HG02571 (cell line): Measurements from ENCODE around the gene SRC.

Experiments used
- ATAC-seq: cut with Tn5 transposase; IDR thresholded peaks from one replicate; pipeline ENCODE4 v1.9.1; 2021; ENCODE audit warnings: mild to moderate bottlenecking, moderate library complexity; ENCODE audit not compliant: unreplicated experiment

Gene SRC

DNA sequence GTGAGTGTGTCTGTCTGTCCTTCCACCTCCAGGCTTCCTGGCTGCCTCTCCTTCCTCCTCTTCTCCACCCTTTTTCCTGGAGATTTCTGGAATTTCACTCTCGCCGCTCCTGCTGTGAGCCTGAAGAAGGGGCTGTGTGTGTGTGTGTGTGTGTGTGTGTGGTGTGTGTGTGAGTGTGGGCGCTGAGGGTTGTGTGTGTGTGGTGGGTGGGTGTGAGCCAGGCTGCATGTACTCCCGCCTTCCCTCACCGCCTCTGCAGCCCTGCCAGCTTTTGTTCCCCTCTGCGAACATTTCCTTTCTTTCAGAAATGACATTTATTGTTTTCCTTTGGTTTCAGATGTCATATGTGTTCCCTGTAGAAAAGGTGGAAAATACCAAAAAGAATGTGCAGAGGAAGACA is 76.0 kb downstream of the SRC start:
- no peak for ATAC-seq

DNA sequence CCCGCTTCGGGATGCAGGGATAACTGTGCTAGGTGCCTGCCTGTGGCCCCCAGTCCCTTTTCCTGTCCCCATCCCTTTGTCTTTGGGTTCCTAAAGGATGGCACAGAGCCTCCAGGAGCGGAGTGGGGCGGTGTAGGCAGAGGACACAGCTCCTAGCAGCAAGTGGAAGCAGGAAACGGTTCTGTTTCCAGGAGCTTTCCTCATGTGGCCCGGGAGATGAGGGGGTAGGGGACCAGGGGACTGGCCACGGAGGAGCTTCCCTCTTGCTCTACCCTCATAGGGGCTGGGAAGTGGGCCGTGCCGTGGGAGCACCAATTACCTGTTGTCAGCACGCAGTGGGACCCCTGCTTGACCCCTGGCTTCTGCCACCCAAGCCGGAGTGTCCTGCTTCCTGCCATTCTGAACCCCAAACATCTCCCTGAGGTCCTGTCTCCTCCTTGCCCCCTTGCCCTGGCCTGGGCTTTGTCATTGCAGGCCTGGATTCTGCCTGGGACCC is 76.9 kb downstream of the SRC start:
- no peak for ATAC-seq

DNA sequence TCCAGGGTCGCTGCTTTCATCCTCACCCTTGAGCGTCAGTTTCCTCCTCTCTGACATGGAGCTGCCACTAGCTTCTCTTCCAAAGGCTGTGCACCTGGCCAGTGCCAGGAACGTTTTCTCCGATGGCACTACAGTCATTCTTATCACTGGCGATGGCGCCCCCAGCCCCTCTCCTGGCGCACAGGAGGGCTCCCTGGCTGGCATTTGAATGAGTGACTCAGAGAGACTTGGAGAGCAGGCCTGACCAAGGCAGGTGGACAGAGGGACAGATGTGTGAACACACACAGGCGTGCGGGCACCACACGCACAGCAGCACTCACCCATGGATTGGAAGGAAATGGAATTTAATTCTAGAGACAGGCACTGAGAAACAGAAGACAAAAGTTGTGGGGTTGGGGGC is 77.6 kb downstream of the SRC start:
- no peak for ATAC-seq

DNA sequence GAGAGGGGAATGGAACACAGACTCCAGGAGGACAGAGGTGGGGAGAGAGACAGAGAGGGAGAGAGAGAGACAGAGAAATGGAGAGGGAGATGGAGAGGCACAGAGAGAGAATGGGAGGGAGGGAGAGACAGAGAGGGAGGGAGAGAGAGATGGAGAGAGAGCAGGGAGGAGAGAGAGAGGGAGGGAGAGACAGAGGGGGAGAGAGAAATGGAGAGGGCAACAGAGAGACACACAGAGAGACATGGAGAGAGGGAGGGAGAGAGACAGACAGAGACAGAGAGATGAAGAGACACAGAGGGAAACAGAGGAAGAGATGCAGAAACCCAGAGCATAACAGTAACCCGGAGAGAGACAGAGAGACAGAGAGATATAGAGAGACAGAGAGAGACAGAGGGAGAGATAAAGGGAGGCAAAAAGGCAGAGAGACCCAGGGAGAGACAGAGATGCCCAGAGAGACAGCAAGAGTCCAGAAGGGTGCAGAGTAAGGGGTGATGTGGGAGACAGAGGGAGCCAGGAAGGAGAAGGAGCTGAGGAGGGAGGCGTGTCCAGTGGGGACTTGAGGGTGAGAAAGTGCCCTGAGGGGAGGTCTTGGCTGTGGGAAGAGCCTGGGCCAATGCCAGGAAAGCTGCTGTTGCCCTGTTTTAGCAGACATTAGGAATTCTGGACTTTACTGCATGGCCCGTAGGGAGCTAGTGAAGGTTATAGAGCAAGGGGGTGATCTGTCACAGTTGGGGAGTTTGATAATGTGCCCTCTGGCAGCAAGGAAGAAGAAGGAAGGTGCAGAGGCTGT is 78.3 kb downstream of the SRC start:
- ATAC-seq = no peak

DNA sequence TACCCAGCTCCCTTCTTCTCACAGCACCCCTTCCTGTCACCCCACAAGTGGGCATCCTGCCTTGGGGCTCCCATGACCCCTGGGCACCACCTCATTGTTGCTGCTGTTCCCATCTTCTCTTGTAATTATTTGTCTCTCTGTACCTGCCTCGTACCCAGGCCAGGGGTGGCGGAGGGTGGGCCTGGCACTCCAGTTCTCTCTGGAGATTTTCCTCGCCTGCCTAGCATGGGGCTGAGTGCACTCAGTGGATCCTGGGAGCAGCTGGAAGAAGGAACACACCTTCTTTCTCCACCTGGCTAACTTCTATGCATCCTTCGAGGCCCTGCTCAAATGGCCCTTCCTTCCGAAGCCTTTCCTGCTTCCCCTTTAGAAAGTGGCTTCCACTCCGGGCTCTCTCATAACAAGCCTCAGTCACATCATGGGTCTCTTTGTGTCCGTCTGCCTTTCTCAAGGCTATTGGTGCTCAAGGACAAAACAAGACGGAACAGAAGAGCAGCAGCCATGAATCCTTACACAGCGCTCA is 79.2 kb downstream of the SRC start:
- ATAC-seq = no peak

DNA sequence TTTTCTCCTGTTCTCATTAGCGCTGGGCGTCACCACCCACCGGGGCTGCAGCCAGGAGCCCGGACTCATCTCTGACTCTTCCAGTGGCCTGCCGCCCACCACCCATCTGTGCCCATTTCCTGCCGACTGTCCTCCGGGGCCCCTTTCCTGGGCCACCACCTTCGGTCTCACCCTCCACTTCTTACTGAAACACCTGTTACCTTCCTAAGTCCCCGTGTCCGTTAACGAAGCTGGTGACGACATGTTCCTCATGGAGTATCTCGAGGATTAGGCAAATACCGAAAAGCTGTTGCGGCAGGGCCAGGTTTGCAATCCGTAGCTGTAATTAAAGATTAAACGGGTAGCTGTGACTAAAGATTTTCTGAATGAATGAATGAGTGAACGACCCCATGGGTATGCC is 80.2 kb downstream of the SRC start:
- ATAC-seq = no peak

DNA sequence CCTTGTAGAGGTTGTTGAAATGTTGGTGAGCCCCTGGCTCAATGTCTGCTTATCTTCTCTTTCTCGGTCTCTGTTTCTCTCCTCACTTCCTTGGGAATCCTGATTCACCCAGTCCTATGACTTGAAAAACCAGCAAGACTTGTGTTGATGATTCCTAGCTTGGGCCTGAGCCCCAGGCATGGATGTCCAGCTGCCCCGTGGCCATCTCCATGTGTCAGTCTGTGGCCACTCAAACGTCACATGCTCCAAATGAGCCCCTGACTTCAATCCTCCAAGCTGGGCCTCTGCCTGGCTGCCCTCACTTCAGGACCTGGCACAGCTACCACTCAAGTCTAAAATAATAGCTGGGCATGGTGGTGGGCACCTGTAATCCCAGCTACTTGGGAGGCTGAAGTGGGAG is 81.0 kb downstream of the SRC start:
- no peak for ATAC-seq

DNA sequence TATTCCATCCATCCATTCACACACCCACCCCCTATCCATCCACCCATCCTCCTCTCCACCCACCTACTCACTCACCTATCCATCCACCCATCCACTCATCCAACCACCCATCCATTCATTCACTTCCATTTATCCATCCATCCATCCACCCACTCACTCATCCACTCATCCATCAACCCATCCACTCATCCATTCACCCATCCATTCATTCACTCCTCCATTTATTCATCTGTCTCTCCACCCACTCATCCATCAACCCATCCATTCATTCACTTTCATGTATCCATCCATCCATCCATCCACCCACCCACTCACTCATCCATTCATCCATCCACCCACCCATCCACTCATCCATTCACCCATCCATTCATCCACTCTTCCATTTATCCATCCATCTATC is 84.1 kb downstream of the SRC start:
- ATAC-seq = no peak

DNA sequence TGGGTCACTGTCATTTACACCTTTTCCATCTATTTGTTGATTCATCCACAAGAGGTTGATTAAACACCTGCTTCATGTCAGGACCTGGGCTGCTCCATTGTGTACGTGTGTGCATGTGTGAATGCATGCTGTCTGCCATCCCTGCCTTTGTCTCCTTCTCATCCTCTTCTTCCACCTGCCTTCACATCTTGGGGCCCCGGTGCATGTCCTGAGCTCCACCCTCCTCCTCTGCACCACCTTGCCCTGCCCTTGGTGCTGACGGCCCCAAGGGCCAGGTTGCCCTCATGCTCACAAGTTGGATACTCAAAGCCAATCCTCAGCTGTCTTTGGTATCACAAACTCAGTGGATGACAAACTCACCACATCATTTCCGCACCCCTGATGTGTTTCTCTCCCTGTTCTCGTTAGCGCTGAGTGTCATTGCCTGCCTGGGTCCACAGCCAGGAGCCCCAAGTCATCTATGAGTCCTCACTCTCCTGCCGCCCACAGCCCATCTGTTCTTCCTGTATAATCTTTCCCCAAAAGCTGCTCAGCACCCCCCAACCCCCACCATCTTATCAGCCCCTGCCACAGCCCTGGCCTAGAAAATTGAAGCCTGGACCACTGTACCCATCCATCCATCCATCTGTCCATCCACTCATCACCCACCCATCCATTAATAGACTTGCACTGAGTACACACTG is 85.0 kb downstream of the SRC start:
- ATAC-seq = no peak

DNA sequence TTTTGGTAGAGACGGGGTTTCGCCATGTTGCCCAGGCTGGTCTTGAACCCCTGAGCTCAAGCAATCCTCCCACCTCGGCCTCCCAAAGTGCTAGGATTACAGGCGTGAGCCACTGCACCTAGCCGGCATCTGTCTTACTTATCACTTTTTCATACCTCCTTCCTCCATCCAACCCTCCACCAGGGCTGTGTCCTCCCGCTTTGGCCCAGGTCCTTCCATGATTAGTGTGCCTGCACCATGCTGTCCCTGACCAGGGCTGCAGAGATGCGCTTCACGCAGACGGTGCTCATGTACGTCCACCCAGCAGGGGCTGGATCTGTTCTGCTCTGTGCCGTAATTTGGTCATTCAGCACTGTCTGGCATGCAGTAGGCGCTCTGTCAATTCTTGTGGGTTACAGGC is 85.8 kb downstream of the SRC start:
- no peak for ATAC-seq

DNA sequence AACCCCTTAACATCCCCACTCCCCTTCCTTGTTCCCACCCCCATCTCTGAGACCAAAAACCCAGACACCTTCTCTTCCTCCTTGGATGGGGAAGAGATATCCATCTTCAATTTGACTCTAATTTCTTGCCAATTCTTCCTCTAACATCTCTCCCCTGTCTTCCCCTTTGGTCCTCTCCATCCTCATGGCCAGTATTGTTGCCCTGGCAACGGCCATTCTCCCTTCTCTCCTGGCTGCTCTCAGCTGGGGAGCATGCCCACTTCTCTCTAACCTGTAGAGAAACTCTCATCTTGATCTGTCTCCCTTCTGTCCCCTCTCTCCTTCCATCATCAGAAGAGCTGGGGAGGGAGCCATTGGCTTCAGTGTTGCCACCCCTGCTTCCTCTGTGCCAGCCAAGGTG is 86.7 kb downstream of the SRC start:
- no peak for ATAC-seq

DNA sequence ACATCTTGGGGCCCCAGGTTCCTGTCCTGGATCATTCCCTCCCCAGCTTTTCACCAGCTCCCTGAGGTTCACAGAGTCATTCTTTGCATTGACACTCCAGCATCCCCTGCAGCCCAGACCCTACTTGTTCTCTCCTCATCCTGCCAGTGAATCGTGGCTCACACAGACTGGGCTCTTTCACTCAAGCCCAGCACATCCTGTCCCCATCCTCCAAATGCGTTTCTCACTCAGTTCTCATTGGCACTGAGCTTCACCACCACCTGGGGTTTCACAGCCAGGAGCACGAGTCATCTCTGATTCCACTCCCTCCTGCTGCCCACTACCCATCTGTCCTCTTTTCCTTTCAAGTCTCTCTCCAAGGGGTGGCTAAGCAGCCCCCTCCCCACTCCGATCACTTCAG is 89.7 kb downstream of the SRC start:
- ATAC-seq = no peak

DNA sequence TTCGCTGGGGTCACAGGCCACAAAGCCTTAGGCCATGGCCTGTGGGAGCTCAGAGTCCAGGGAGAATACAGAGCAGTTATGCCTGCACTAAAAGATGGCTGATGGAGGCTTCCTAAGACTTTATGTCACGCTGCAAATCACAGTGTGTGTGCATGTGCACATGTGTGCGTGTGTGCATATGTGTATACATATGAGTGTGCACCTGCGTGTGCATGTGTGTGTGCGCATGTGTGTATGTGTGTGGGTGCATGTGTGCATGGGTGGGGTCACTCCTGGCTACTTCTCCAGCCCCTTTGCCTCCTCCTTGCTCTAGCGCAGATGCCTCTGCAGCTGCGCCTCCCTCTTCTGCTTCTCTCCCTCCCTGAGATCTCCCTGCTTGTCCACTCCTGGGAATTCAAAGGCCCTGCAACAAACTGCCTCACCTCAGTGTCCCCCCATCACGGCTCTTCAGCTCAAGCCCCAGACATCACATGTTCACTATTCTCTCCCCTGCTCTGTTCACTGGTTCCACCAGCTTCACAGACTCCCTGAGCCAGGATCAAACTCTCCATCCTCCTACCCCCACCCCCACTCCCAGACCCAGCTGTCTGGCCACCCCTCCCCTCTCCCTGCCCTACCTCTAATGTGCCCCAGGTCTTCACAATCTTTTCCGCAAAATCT is 90.7 kb downstream of the SRC start:
- ATAC-seq = no peak

DNA sequence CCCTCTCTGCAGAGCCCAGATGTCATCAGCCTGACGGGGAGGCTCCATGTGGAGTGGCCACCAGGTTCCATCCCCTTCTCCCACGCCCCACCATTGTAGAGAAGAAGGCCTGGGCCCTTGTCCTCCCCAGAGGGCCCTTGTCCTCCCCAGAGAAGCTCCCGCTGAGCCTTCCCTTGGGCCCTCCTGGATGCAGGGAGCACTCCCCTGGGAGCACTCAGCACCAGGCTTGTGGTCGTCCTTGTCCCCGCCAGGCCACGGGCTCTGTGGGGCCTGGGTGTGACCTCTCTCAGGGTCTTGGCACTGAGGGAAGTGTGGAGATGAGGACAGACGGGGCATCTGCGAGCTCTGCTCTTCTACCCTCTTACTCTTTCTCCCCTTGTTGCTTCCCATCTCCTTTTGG is 91.7 kb downstream of the SRC start:
- ATAC-seq = no peak

DNA sequence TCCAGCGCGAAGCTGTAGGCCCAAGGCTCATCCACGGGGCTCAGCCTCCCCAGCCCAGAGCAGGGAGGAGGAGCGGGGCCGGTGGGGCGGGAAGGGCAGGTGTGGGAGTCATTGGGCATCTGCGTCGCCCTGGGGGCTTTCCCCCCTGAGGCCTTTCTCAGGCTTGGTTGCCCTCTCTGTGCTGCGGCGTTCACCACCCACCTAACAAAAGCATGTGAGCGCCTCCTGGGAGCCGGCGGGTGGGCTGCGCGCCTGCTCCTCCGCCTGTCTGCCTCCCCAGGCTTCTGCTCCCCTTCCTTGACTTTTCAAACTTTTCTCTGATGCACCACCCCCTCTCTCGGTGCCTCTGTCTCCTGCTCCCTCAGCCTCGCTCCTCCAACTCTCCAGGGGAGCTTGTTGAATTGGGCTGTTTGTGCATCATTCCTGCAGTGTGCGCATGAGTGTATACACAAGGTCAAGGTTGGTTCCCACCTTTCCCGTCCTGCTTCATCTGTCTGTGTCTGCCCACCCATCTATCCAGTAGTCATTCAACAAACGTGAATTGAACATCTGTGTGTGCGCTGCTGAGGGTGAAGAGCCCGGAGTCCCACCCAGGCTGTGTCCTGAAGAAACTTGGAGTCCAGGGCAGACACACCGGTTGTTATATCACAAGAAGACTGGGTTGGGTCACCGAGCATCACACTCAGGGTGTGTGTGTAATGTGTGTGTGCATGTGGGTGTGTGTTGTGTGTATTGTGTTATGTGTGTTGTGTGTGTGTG is 92.7 kb downstream of the SRC start:
- no peak for ATAC-seq

DNA sequence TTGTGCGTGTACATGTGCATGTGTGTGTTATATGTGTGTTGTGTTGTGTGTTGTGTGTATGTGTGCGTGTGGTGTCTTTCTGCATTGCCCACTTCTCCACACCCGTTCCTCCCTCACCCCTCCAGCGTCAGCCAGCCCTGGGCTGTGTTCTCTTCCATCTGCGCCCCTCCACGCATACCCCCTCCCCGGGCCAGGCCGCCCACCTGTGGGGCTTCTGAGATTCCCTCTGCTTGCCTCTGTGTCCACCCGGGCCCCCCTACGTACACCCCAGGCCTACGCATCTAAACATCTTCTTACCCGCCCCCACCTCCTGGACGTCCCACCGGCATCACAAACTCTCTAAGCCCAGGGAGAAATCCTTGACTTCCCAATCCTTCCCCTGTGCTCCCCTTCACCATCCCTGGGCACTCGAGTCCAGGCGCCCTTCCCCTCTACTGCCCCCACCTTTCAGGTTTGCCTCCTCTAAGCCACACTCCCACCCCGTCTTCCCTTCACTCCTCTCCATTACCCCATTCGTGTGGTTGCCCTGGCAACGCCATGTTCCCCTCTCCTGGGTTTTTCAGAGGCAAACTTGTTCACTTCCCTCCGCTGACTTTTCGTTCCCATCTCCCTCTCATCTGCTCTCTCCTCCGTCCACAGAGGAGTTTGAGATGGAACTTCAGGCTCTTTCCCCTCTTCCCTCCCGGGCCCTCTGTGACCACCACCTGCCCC is 93.4 kb downstream of the SRC start:
- ATAC-seq = no peak

DNA sequence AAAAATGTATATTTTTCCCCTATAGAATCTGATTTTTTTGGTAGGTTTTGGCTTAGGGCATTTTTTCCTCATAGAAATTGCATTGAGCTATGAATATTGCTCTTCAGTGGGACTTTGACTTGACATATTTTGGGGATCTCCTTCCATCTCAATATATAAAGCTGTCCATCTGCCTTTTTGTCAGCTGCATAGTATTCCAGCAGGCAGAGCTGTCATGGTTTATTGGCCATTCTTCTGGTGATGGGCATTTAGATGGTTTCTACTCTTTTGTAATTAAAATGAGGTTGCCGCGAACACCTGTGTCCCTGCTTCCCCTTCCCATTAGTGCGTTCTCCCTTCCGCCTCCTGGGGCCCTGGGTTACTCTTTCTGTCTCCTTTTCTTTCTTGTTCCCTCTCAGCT is 95.1 kb downstream of the SRC start:
- no peak for ATAC-seq

DNA sequence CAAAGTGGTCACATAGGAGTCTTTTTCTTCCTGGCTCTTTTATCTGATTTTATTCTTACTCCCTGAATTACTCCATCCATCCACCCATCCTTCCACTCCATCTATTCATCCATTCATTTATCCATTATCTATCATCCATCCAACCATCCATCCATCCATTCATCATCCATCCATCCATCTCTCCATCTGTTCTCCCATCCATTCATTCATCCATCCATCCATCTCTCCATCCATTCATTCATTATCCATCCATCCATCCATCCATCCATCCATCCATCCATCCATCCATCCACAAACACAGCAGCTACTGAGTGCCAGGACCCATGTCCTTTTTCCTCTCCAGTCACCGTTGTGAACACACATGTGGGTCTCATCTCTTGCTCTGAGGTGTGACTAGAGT is 96.6 kb downstream of the SRC start:
- no peak for ATAC-seq

DNA sequence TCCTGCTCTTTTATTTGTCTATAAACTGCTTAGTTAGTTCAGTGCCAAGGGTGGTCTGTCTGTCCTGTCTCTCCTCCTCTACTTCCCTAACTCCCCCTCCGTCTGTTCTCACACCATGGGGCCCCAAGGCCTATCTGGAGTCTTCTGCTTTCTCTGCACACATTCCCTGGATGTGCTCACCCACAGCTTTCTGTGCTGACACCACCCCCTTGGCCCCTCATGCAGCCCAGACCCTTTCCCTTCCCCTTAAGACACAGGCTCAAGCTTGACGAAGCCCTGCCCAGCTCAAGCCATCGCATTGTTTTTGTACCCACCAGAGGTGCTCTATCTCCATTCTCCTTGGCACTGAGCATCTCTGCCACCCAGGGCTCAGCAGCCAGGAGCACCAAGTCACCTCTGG is 97.0 kb downstream of the SRC start:
- ATAC-seq = no peak

DNA sequence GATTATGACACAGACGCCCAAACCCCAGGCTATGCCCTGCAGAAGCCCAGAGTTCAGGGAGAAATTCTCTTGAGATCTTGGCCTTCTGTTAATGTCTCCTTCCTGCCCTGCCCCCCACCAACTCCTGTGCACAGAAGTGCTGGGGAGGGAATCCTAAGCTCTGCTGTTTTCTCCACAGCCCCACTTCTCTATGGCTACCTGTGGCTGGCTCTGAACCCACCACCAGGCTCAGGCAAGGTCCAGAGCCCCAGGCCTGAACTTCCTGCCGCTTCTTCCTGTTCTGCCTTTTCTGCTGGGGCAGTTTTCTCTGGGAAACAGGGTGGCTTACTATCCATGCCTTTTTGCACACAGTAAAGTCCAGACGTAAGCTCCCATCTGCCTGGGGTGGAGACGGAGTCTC is 97.7 kb downstream of the SRC start:
- ATAC-seq = no peak
